Measurements from ENCODE around the gene ELL3.
"Not testable (repeated sequence)": the region's sequence is repeated elsewhere in the genome, so short reads cannot be mapped to it uniquely, and the experiment has no call there.

ELL3 gene, protein sequence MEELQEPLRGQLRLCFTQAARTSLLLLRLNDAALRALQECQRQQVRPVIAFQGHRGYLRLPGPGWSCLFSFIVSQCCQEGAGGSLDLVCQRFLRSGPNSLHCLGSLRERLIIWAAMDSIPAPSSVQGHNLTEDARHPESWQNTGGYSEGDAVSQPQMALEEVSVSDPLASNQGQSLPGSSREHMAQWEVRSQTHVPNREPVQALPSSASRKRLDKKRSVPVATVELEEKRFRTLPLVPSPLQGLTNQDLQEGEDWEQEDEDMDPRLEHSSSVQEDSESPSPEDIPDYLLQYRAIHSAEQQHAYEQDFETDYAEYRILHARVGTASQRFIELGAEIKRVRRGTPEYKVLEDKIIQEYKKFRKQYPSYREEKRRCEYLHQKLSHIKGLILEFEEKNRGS

DNA sequence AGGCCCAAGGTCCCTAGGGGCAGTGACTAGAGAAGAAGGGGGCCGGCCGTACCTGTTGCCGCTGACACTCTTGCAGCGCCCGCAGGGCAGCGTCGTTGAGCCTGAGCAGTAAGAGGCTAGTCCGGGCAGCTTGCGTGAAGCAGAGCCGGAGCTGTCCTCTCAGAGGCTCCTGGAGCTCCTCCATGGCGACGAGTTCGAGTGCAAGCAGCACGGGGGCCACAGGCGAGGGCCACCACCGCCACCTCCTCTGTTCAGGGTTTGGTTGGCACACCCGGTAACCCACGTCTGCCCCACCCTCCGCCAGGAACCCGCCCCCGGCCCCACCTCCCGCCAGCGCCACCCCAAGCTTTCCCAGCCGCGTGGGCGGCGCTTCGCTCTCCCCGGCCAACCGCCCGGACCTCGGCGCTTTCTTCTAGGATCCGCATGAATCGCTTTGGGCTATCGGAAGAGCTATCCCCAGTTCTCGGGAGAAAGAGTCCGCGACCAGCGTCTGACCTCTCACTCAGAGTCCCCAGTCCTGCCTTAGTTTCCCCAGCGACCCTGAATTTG lies at the start of gene ELL3:
ELL3 (minus strand) TSS at position 249 of the 549 bp plus-strand sequence; CDS start at position 184, 65 bp downstream.
- peak; percentile 82 for DNase-seq

DNA sequence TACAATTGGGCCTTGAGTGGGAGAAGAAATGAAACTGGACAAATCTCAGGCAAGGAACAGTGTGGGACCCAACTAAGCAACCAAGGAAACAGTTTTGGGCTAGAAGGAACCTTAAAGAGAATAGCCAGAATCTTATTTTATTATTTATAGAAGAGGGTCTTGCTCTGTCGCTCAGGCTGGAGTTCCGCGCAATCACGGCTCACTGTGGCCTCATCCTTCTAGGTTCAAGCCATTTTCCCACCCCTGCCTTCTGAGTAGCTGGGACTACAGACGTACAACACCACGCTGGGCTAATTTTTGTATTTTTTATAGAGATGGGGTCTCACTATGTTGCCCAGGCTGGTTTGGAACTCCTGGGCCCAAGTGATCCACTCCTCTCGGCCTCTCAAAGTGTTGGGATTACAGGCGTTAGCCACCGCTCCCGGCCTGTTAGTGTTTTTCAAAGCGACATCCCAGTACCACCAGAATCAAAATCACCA lies 49.3 kb upstream of the ELL3 start:
- DNase-seq, result no peak

DNA sequence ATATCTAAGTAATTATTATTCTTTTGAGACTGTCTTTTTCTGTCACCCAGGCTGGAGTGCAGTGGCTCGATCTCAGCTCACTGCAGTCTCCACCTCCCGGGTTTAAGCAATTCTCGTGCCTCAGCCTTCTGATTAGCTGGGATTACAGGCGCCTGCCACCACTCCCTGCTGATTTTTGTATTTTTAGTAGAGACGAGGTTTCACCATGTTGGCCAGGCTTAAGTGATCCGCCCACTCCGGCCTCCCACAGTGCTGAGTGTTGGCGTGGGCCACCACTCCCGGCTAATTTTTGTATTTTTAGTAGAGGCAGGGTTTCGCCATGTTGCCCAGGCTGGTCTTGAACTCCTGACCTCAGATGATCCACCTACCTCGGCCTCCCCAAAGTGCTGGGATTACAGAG lies 48.5 kb upstream of the ELL3 start:
- not testable (repeated sequence) for DNase-seq

DNA sequence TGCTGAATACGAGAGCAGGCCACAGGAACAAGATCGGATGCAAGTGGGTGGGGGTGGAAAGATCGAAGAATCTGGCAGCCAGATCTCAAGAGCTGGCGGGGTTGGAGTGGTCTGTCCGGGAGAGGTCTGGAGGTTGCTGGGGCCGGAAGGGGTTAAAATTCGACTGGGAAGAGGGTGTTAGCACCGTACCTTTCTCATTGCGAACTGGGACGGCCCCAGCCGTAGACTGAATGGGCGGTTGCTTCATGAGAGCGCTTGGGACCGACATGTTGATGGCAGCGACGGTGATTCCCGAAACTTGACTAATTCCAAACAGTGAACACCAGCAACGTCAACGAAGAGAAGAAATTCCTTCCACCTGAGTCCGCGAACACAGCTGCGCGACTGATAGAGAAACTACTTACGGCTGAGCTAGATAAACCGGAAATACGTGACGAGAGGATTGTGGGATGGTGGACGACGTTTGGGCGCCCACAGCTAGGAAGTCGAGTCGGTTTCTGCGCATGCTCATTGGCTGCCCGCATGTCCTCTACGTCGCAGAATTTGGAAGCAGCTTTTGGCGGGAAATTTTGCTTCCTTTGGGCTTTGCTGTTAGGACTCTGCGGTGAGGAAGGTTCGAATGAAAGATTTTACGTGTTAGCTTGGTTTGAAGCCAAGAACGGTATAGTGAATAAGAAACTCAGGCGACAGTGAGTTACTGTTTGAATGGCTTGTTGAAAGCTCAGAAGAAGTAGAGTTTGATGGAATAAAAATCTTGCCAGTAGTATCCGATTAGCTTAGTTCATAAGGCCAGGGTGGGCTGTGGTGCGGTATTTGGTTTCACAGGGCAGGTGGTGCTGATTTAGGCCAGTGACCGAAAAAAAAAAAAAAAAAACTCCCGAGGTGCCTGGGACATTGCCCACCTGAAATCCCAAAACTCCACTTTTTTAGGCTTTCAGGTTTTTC lies 47.8 kb upstream of the ELL3 start, which contains the start of gene MFAP1:
MFAP1 (minus strand) TSS at position 389 of the 945 bp plus-strand sequence; CDS start at position 268, 121 bp downstream.
- peak; percentile 96 for DNase-seq

DNA sequence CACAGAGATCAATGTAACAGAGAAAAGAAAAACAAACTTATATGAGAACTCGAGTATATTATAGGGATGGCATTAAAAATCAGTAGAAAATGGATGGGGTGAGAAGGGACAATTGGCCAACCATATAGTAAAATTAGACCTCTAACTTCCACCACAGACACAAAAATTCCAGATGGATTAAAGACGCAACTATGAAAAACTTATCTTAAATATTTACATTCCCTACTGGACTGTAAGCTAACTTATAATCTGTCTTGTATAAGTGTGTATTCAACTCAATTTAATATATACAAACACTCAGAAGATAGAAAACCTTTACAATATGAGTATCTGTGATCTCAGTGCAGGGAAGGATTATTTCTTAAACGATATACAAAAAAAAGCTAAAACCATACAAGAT lies 44.7 kb upstream of the ELL3 start:
- no peak for DNase-seq

DNA sequence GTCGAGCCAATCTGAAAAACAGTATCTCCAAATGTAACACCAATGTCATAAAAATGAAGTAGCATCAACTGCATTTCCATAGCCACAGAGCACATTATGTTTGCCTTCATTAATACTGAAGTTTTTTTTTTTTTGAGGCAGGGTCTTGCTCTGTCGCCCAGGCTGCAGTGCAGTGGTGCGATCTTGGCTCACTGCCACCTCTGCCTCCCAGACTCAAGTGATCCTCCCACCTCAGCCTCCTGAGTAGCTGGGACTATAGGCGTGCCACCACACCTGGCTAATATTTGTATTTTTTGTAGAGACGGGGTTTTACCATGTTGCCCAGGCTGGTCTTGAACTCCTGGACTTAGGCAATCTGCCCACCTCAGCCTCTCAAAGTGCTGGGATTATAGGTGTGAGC lies 38.3 kb upstream of the ELL3 start:
- DNase-seq, result not testable (repeated sequence)

DNA sequence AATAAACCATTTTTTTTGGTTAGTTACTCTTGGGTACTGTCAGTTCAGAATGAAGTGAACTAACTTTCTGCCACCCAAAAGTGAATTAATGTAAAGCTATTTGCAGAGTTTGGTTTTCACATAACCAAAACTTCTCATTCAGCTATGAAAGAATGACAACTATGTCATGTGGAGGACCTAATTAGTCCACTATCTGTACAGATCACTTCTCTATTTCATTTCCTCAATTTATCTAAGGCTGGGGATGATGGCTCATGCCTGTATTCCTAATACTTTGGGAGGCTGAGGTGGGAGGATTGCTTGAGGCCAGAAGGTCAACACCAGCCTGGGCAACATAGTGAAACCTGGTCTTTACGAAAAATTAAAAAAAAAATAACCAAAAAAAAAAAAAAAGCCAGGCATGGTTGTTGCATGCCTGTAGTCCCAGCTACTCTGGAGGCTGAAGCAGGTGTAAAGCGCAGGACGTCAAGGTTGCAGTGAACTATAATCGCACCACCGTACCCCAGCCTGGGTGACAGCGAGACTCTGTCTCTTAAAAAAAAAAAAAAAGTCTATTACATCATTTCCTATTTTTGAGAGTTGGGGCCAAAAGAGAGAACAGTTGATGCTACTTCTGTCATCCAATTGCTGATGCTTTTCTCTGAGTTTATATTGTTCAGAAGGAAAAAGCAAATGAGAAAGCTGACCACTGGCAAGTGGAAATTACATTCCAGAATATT lies 32.4 kb upstream of the ELL3 start:
- no peak for DNase-seq

DNA sequence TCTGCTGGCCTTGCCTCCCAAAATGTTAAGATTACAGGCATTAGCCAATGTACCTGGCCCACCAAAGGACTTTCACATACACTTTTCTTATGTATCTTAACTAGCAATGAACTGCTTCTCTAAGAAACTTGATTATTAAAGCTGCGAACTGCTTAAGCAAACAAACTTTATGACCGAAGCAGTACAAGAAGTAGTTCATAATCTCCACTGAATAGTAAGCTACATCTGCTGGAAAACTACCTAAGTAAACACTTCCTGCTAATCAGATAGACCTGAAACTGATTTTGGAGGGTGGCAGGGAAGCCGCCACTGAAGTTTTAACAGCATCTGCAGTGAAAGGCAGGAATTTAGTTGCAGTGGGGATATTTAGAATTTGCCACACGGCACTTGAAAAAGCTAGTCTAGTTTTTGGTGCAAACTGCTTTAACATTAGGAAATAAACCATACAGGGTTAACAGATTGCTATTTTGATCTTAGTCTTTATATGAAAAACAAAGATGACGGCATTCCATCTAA lies 31.7 kb upstream of the ELL3 start:
- no peak for DNase-seq

DNA sequence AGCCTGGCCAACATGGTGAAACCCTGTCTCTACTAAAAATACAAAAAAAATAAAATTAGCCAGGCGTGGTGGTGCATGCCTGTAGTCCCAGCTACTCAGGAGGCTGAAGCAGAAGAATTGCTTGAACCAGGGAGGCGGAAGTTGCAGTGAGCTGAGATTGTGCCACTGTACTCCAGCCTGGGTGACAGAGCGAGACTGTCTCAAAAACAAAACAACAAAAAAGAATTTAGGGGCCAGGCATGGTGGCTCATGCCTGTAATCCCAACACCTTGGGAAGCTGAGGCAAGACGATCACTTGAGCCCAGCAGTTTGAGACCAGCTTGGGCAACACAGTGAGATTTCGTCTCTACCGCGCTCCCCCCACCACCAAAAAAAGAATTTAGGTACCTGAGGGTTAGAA lies 25.9 kb upstream of the ELL3 start:
- DNase-seq, result not testable (repeated sequence)

DNA sequence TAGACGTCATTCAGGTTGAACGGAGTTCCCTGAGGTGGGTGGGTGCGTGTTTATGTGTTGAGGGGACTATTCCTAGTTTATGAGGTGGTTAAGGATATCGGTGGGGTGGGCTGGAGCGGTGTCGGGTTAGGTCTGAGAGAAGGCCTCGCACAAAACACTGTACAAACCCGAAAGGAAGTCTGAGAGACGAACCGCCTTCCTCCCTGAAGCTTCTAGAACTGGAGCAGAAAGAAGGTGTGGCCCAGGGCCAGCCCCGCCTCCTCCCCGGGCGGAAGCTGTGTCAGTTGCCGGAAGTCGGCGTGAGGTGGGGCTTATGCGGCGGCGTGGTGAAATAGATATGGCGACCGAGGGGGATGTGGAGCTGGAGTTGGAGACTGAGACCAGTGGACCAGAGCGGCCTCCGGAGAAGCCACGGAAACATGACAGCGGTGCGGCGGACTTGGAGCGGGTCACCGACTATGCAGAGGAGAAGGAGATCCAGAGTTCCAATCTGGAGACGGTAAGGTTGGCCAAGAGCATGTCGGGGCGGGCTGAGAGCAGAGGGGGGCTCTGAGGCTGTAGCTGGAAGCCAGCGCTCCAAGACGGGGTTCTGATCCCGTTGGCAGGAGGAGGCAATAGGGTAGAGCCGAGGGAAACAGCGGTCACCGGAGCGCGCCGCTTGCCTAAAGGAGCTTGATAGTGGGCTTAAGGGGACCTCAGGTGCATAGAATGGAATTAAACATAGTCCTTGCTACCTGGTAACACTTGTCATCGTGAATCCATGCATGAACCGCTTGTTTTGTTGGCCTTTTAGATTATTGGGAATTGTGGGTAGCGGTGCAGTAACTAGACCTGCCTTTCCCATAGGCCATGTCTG lies 23.7 kb upstream of the ELL3 start, which contains the start of gene HYPK:
HYPK (plus strand) TSS at position 314 of the 856 bp plus-strand sequence; CDS start at position 338, 24 bp downstream.
- peak; percentile 94 for DNase-seq

DNA sequence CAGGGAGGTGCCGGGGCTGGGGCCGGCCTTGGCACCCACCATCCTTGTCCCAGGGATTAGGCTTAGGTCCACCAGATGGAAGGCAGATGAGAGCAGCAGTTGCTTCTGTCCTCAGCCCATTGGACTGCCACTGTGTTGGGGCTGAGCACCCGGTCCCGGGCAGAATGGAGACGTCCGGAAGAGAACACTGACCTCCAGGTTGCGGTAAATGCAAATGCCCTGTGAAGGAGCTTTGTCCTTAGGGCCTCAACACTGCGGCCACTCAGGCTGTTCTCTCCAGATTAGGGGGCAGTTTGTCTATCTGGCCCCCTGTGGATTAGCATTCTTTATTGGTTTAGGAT lies 23.1 kb upstream of the ELL3 start, which contains the start of gene SERINC4:
SERINC4 (minus strand) TSS at position 276 of the 341 bp plus-strand sequence; CDS start at position 42, 234 bp downstream.
- DNase-seq, result no peak

DNA sequence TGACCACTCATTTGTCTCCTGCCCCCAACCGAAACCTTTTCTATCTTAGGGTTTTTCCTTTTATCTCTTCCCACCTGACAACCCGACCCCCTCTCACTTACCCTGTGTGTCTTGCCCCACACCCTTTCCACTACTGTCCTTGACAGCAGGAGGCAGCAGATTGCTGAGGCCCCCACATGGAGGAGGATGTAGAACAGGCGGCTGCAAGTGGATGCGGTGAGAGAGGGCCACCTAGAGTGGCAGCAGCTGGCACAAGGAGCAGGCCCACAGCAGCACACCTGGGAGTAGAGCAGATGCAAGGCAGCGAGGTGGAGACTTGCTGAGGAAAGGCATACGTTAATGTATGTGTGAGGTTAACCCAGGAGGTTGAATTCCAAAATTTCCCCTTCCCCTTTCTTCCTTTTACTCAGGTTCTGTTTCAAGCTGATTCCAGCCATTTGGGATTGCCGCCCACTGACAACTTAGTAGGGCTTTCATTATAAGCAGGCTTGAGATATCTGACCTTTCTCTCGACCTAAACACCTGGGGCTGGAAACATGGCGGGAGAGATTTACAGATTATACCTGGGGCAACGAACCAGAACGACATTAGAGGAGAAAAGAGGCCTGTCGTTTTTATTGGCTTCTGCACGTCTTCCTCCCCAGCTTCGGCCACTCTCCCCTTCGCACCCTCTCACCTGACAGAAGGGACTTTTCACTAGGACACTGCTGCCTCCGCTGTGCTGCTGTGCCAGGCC lies 22.6 kb upstream of the ELL3 start:
- DNase-seq, result no peak

DNA sequence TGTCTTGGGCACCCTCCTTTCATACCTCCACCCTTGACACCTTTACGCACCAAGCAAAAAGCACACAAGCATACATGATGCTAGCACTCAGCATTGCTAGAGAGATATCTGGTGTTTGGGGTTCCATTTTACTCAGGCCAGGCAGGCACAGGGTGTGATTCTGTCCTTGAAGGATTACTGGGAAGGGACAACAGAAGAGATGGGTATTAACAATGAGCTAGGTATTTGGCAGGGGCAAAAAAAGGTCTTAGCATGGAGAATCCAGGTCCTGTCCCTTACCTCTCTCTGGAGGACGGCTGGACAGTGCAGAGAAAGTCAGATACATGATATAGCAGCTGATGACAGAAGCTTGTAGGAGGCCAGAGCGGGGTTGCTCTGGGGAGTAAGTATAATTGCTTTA lies 19.8 kb upstream of the ELL3 start:
- no peak for DNase-seq

DNA sequence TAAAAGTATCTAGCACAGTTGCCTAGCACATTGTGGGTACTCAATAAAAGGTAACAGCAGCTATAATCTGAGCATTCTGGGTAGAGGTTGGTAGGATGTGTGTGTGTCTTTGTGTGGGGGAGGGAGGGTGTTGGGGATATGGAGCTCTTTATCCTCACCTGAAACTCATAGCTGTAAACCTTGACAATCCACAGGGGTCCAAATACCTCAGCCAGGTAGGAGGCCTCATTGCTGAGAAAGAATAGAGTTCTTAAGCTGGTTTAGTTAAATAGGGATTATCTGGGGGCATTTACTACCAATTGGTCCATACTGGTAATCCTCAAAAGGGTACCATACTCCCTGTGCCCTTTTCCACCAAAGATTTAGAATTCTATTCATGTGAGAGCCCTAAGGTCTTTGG lies 19.2 kb upstream of the ELL3 start:
- no peak for DNase-seq

DNA sequence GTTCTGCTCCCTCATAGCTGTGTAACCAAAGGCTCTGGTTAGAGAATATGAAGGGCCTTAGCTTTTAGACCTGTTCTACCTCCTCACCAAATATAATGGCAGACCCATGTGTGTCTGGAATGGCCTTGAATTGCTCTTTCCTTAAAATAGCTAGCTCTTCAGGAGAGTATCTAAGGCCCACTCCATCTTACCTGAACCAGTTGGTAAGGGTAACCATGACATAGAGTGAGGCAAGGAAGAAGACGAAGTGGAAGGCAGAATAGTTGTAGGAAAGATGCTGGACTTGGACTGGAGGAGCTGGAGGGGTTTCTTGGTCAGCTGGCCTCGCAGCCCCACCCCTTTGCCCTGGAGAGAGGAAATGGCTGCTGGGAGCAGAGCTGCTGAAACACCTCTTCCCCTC lies 18.4 kb upstream of the ELL3 start:
- DNase-seq, result no peak

DNA sequence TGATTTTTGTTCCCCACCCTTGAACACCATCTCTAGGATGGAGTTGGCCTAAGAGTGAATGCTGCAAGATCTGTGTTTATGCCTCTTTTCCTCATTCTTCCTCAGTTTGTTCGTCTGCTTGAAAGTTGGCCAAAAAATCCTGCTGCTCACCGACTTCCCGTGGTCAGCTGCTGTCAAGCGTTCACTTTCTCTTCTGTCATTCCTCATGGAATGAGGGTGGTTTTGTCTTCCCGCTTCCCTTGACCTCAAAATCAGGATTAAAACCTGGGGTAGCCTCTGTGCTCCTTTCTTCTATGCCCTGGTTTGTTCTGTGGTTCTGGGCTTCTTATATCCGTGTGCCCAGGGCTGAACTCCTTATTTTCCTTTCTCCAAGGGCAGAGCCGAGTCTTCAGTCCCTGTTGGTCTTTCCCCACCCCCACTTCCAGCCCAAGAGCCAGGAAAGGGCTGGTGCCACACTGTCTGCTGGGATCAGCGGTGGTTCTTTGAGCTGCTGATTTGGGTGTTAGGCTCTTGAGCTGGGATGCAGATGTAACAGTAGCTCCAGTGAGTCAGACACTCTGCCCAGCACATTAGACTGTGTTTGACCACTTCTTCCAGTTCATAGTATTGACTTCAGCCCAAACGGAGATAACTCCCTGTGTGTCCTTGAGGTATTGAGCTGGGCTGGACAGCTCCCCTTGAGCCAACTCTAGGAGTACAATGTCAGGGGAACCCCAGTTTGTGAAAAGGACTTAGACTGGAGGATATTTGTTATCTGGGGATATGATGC lies 17.7 kb upstream of the ELL3 start:
- DNase-seq, result no peak

DNA sequence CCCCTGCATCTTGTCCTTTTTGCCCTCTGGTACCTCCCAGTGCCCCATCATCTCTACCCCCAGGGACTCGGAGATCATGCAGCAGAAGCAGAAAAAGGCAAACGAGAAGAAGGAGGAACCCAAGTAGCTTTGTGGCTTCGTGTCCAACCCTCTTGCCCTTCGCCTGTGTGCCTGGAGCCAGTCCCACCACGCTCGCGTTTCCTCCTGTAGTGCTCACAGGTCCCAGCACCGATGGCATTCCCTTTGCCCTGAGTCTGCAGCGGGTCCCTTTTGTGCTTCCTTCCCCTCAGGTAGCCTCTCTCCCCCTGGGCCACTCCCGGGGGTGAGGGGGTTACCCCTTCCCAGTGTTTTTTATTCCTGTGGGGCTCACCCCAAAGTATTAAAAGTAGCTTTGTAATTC lies 16.9 kb upstream of the ELL3 start:
- DNase-seq, result no peak

DNA sequence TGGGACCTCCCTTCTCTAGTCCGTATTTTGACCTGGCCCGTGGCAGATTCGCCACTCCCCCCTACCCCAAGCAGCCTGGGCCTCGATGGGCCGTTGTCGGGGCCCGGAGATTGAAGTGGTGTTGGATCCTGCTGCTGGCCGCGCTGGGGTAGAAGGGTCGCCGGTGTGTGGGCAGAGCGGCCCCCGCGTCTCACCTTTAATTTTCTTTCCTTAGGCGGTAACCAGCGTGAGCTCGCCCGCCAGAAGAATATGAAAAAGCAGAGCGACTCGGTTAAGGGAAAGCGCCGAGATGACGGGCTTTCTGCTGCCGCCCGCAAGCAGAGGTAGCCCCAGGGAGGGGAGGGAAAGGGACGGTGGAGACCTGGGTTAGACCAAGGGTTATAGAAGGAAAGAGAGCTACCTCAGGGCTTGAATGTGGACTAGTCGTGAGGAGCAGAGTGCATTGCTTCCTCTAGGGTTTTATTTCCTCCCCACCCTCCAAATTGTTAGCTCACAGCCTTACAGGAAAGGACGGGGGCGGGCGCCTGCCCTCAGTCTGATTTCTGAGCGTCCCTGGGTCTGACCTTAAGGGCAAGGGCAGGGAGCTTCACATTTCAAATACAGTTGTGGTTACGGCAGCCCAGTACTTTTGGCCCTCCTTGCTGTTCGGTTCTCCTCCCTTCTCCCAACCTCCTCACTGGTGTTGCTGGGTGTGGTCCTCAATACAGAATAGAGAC lies 16.2 kb upstream of the ELL3 start:
- peak; percentile 51 for DNase-seq

Measured in activated CD4-positive, alpha-beta T cell treated with anti-CD3 and anti-CD28 coated beads, Interleukin-2, Interleukin-6, amounts not matched to agents 100 ng/mL and 50 ng/mL, durations not matched to agents 16 hours and 8 hours (primary cell).